ENCODE measurements around the gene MPL.

The MPL gene

GRCh38 chr1:43302721-43303470 lies 34.7 kb upstream of the MPL start:
- Mint-ChIP-seq H3K9me3 (no peaks in the 10 kb centered on the region), H3K27me3 (no peaks in the 10 kb centered on the region), H3K4me1 (ENCODE audit: low read depth) (no peaks in the 10 kb centered on the region), H3K27ac (no peak overlapping the region), H3K36me3 (ENCODE audit: low read depth) (no peaks in the 10 kb centered on the region), H3K4me3 (no peak overlapping the region)
- DNase-seq, result no peak

DNA sequence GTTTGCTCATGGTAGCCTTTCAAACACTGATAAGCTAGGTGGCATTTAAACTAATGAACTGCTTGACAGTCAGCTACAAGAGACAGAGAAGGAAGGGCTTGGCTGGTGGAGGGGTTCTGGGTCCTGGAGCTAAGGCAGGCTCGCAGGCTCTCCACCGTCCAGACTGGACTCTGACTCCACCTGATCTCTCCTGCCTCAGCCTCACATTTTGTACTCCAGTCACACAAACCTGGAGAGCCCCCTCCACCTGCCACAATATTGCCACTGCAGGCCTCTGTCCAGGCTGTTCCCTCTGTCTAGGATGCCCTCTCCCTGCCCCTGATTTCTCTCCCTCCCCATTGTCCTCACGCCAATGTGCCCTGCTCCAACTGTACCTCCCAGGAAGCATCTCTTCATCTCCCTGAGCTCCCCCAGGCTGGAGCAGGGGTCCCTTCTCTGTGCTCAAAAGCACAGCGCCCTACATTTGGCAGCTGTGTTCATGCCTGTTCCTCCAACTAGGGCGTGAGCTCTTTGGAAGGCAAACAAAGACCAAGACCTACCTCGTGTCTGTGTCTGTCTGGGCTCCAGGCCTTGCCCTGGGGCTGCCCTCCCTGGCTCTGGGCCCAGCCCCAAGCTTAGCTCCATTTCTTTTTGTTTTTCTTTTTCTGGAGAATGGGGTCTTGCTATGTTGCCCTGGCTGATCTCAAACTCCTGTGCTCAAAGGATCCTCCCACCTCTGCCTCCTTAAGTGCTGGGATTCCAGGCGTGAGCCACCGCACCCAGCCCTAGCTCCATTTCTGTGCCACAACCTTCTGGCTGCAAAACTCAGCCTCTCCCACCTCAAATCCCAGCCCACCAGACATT lies 33.9 kb upstream of the MPL start:
- no peaks in the 10 kb centered on the region for H3K36me3 Mint-ChIP-seq (ENCODE audit: low read depth)
- H3K9me3 Mint-ChIP-seq, result no peaks in the 10 kb centered on the region
- H3K4me3 Mint-ChIP-seq, result no peak overlapping the region
- no peak for DNase-seq
- no peaks in the 10 kb centered on the region for H3K27me3 Mint-ChIP-seq
- no peak overlapping the region for H3K27ac Mint-ChIP-seq
- no peaks in the 10 kb centered on the region for H3K4me1 Mint-ChIP-seq (ENCODE audit: low read depth)

DNA sequence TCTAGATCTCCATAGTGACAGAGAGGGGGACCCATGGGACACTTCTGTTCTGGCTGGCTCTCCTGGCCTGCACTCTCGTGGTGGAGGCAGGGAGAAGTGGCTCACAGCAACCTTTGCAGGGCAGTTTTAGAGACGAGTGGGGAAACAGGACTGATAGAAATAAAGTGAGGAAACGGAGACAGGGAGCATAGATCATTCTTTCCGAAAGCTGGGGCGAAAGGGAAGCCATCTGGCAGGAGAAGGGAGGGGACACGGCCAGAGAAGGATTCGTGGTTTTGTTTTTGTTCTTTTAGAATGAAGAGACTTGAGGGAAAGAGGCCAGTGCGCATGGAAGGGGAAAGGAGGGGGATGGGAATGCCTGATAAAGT lies 33.3 kb upstream of the MPL start:
- DNase-seq, result no peak
- Mint-ChIP-seq H3K9me3 (no peaks in the 10 kb centered on the region), H3K27me3 (no peaks in the 10 kb centered on the region), H3K36me3 (ENCODE audit: low read depth) (no peaks in the 10 kb centered on the region), H3K4me3 (no peak overlapping the region), H3K27ac (no peak overlapping the region), H3K4me1 (ENCODE audit: low read depth) (no peaks in the 10 kb centered on the region)

DNA sequence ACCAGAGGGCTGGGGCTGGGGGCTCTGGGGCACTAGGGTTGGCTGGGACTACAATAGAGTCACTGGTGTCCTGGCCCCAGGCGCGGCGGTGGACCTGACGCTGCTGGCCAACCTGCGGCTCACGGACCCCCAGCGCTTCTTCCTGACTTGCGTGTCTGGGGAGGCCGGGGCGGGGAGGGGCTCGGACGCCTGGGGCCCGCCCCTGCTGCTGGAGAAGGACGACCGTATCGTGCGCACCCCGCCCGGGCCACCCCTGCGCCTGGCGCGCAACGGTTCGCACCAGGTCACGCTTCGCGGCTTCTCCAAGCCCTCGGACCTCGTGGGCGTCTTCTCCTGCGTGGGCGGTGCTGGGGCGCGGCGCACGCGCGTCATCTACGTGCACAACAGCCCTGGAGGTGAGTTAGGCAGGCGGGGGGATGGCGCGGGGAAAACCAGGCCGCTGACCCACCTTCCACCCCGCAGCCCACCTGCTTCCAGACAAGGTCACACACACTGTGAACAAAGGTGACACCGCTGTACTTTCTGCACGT lies 32.8 kb upstream of the MPL start:
- H3K36me3 Mint-ChIP-seq (ENCODE audit: low read depth), result no peaks in the 10 kb centered on the region
- no peaks in the 10 kb centered on the region for H3K27me3 Mint-ChIP-seq

DNA sequence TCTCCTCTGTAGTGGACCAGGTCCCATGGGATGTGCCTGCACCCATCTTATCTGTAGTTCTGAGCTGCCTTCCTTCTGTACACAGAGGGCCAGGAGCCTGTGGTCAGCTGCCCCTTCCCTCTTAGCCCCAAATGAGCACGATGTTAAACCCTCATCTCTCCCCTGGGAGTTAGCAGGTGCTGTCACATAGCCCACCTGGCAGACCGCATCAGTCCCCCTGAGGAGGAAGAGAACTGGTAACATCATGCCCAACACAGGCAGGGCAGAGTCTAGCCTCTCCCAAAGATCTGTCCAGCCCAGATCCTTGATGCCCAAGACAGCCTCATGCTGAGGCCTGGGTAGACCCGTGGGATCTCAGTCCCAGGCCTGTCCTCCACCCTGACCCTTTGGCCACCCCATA lies 32.2 kb upstream of the MPL start:
- no peak for DNase-seq
- Mint-ChIP-seq H3K27me3 (no peaks in the 10 kb centered on the region), H3K9me3 (no peaks in the 10 kb centered on the region), H3K36me3 (ENCODE audit: low read depth) (no peaks in the 10 kb centered on the region), H3K27ac (no peak overlapping the region), H3K4me3 (no peak overlapping the region), H3K4me1 (ENCODE audit: low read depth) (no peaks in the 10 kb centered on the region)

More for the DNA sequence above, 32.8 kb upstream of the MPL start:
- no peak overlapping the region for H3K4me3 Mint-ChIP-seq
- DNase-seq, result no peak
- H3K27ac Mint-ChIP-seq, result no peak overlapping the region
- no peaks in the 10 kb centered on the region for H3K4me1 Mint-ChIP-seq (ENCODE audit: low read depth)
- no peaks in the 10 kb centered on the region for H3K9me3 Mint-ChIP-seq

GRCh38 chr1:43305926-43306687 lies 31.5 kb upstream of the MPL start:
- no peak for DNase-seq
- H3K4me3 Mint-ChIP-seq, result no peak overlapping the region
- no peaks in the 10 kb centered on the region for H3K36me3 Mint-ChIP-seq (ENCODE audit: low read depth)
- H3K9me3 Mint-ChIP-seq, result no peaks in the 10 kb centered on the region
- H3K27me3 Mint-ChIP-seq, result no peaks in the 10 kb centered on the region
- H3K27ac Mint-ChIP-seq, result no peak overlapping the region
- H3K4me1 Mint-ChIP-seq (ENCODE audit: low read depth), result no peaks in the 10 kb centered on the region

- Mint-ChIP-seq H3K27ac (no peak overlapping the region), H3K4me3 (no peak overlapping the region)
- no peak for DNase-seq
These were observed 30.7 kb upstream of the MPL start for GRCh38 chr1:43306688-43307457.

GRCh38 chr1:43307458-43308158 lies 30.0 kb upstream of the MPL start:
- no peaks in the 10 kb centered on the region for H3K36me3 Mint-ChIP-seq (ENCODE audit: low read depth)
- no peak overlapping the region for H3K27ac Mint-ChIP-seq
- H3K4me3 Mint-ChIP-seq, result no peak overlapping the region
- H3K9me3 Mint-ChIP-seq, result no peaks in the 10 kb centered on the region
- H3K4me1 Mint-ChIP-seq (ENCODE audit: low read depth), result no peaks in the 10 kb centered on the region
- no peak for DNase-seq
- H3K27me3 Mint-ChIP-seq, result no peaks in the 10 kb centered on the region

More at GRCh38 chr1:43306688-43307457, 30.7 kb upstream of the MPL start:
- Mint-ChIP-seq H3K4me1 (ENCODE audit: low read depth) (no peaks in the 10 kb centered on the region), H3K27me3 (no peaks in the 10 kb centered on the region), H3K36me3 (ENCODE audit: low read depth) (no peaks in the 10 kb centered on the region), H3K9me3 (no peaks in the 10 kb centered on the region)

DNA sequence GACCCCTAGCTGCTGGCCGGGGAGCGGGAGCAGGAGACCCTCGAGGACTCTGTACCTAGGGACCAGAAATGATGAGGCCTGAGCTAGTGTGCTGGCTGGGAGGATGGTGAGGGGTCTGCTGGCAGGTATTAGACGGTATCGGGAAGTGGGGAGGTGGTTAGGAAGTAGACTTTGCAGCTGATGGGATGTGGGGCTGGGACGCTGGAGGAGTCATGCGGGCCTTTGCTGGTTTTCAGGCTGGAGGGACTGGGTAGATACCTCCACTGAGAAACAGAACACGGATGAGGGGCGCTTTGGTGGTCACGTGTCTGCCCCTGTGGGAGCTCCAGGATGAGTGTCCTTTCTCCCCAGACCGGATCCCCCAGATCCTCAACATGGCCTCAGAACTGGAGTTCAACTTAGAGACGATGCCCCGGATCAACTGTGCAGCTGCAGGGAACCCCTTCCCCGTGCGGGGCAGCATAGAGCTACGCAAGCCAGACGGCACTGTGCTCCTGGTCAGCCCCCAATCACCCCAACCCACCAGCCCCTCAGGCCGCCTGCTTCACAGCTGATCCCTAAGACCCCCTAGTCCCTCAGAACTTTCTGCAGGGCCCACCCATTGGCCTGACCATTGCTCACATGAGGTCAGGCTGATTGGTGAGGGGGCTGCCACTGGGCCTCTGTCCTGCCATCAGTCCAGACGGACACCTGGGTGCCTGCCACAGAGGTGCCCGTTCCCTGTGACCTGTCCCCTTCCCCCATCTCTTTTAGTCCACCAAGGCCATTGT lies 28.8 kb upstream of the MPL start:
- H3K27ac Mint-ChIP-seq, result no peak overlapping the region

DNA sequence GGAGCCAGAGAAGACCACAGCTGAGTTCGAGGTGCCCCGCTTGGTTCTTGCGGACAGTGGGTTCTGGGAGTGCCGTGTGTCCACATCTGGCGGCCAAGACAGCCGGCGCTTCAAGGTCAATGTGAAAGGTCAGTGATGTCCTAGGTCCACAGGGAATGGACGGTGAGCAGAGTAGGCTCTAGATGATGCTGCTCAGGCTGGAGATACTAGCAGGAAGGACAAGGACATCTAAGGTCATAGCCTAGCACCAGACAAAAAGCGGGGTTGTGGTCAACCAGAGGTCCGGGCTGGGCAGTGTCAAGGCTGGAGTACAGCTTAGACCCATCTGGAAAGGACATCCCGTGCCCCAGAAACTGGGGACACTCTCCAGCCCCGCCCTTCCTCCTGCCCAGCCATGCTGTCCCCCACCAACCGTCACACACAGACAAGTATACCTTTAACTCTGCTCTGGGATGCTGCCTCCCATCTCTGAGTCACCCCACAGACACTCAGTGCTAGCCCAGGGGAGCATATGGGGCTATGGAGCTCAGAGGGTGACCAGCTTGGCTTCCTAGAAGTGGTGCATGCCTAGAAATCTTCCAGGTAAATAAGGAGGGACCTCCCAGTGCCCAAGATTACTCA lies 28.1 kb upstream of the MPL start:
- no peak overlapping the region for H3K27ac Mint-ChIP-seq
- no peak overlapping the region for H3K4me3 Mint-ChIP-seq
- H3K27me3 Mint-ChIP-seq, result no peaks in the 10 kb centered on the region
- H3K36me3 Mint-ChIP-seq (ENCODE audit: low read depth), result no peaks in the 10 kb centered on the region
- no peak for DNase-seq
- H3K4me1 Mint-ChIP-seq (ENCODE audit: low read depth), result no peaks in the 10 kb centered on the region
- no peaks in the 10 kb centered on the region for H3K9me3 Mint-ChIP-seq

More for the DNA sequence above, 28.8 kb upstream of the MPL start:
- no peak for DNase-seq
- Mint-ChIP-seq H3K4me1 (ENCODE audit: low read depth) (no peaks in the 10 kb centered on the region), H3K4me3 (no peak overlapping the region), H3K9me3 (no peaks in the 10 kb centered on the region), H3K27me3 (no peaks in the 10 kb centered on the region), H3K36me3 (ENCODE audit: low read depth) (no peaks in the 10 kb centered on the region)

- Mint-ChIP-seq H3K4me1 (ENCODE audit: low read depth) (no peaks in the 10 kb centered on the region), H3K36me3 (ENCODE audit: low read depth) (no peaks in the 10 kb centered on the region), H3K27ac (no peak overlapping the region), H3K4me3 (no peak overlapping the region), H3K27me3 (no peaks in the 10 kb centered on the region), H3K9me3 (no peaks in the 10 kb centered on the region)
- no peak for DNase-seq
These were observed 26.1 kb upstream of the MPL start for GRCh38 chr1:43311521-43311920.

DNA sequence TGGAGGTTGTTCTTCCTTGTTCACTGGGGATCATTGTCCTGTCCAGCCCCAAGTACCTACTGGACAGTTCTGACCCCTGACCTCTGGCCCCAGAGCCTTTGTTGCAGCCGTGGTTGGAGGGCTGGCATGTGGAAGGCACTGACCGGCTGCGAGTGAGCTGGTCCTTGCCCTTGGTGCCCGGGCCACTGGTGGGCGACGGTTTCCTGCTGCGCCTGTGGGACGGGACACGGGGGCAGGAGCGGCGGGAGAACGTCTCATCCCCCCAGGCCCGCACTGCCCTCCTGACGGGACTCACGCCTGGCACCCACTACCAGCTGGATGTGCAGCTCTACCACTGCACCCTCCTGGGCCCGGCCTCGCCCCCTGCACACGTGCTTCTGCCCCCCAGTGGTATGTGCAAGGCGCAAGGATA lies 25.4 kb upstream of the MPL start:
- Mint-ChIP-seq H3K4me3 (no peak overlapping the region), H3K4me1 (ENCODE audit: low read depth) (no peaks in the 10 kb centered on the region), H3K9me3 (no peaks in the 10 kb centered on the region), H3K36me3 (ENCODE audit: low read depth) (no peaks in the 10 kb centered on the region), H3K27me3 (no peaks in the 10 kb centered on the region), H3K27ac (no peak overlapping the region)
- no peak for DNase-seq
